Measurements from ENCODE around the gene VSNL1.

VSNL1 gene

GRCh38 chr2:17616405-17616804, 75.9 kb downstream of the VSNL1 start:
- Histone ChIP-seq H2AK5ac (ENCODE audit: low read length) (no peak overlapping the region), H3K9me3 (ENCODE audit: insufficient read depth, low read depth, low read length) (no peaks in the 10 kb centered on the region), H2BK120ac (ENCODE audit: insufficient read depth, low read length, poor library complexity) (no peak overlapping the region), H3K23ac (ENCODE audit: low read length) (no peak overlapping the region), H3K27me3 (ENCODE audit: insufficient read depth, low read length) (no peaks in the 10 kb centered on the region), H3K36me3 (ENCODE audit: control insufficient read depth in 1 of 2, insufficient read depth in 2 of 2, low read length in 2 of 2) (no peaks in the 10 kb centered on the region), H3K4me3 (ENCODE audit: low read depth, low read length) (no peak overlapping the region), H4K8ac (ENCODE audit: low read depth, low read length) (no peak overlapping the region), H3K4ac (ENCODE audit: low read depth, low read length) (no peak overlapping the region), H3K18ac (ENCODE audit: low read length) (no peak overlapping the region), H2BK5ac (ENCODE audit: low read depth, low read length, poor library complexity) (no peak overlapping the region), H3K27ac (ENCODE audit: low read depth, low read length) (no peak overlapping the region), H2BK12ac (ENCODE audit: low read length) (no peak overlapping the region), H2AFZ (ENCODE audit: insufficient read depth, low read length, poor library complexity) (no peak overlapping the region), H3K4me1 (ENCODE audit: control insufficient read depth in 1 of 2, insufficient read depth in 2 of 2, low read length in 2 of 2) (no peaks in the 10 kb centered on the region), H4K91ac (ENCODE audit: low read depth, low read length) (no peak overlapping the region), H3K14ac (ENCODE audit: low read length) (no peak overlapping the region), H3K79me1 (ENCODE audit: low read length) (no peaks in the 10 kb centered on the region), H3K9ac (ENCODE audit: low read length) (no peak overlapping the region), H3K4me2 (ENCODE audit: low read length) (no peak overlapping the region), H3K79me2 (ENCODE audit: control insufficient read depth, insufficient read depth, low read length, poor library complexity) (no peaks in the 10 kb centered on the region), H4K12ac (ENCODE audit: low read depth, low read length) (no peak overlapping the region)
- no peak for DNase-seq
- WGBS (ENCODE audit: extremely low coverage, insufficient coverage, insufficient read length) = no CpG with 5 or more reads among the region's 1 CpG

GRCh38 chr2:17617516-17617915, 77.0 kb downstream of the VSNL1 start:
- Histone ChIP-seq H2BK120ac (ENCODE audit: insufficient read depth, low read length, poor library complexity) (no peak overlapping the region), H4K91ac (ENCODE audit: low read depth, low read length) (no peak overlapping the region), H2BK5ac (ENCODE audit: low read depth, low read length, poor library complexity) (no peak overlapping the region), H4K8ac (ENCODE audit: low read depth, low read length) (no peak overlapping the region), H2AK5ac (ENCODE audit: low read length) (no peak overlapping the region), H3K36me3 (ENCODE audit: control insufficient read depth in 1 of 2, insufficient read depth in 2 of 2, low read length in 2 of 2) (no peaks in the 10 kb centered on the region), H2AFZ (ENCODE audit: insufficient read depth, low read length, poor library complexity) (no peak overlapping the region), H2BK12ac (ENCODE audit: low read length) (no peak overlapping the region), H3K27ac (ENCODE audit: low read depth, low read length) (no peak overlapping the region), H3K79me2 (ENCODE audit: control insufficient read depth, insufficient read depth, low read length, poor library complexity) (no peaks in the 10 kb centered on the region), H3K4me1 (ENCODE audit: control insufficient read depth in 1 of 2, insufficient read depth in 2 of 2, low read length in 2 of 2) (no peaks in the 10 kb centered on the region), H3K4me2 (ENCODE audit: low read length) (no peak overlapping the region), H4K12ac (ENCODE audit: low read depth, low read length) (no peak overlapping the region), H3K18ac (ENCODE audit: low read length) (no peak overlapping the region), H3K27me3 (ENCODE audit: insufficient read depth, low read length) (no peaks in the 10 kb centered on the region), H3K9me3 (ENCODE audit: insufficient read depth, low read depth, low read length) (no peaks in the 10 kb centered on the region), H3K23ac (ENCODE audit: low read length) (no peak overlapping the region), H3K79me1 (ENCODE audit: low read length) (no peaks in the 10 kb centered on the region), H3K4ac (ENCODE audit: low read depth, low read length) (no peak overlapping the region), H3K4me3 (ENCODE audit: low read depth, low read length) (no peak overlapping the region), H3K9ac (ENCODE audit: low read length) (no peak overlapping the region), H3K14ac (ENCODE audit: low read length) (no peak overlapping the region)
- WGBS (ENCODE audit: extremely low coverage, insufficient coverage, insufficient read length) = no CpG with 5 or more reads among the region's 5 CpGs
- DNase-seq = no peak

- H3K9ac ChIP-seq (ENCODE audit: low read length) = no peak overlapping the region
- no peaks in the 10 kb centered on the region for H3K9me3 ChIP-seq (ENCODE audit: insufficient read depth, low read depth, low read length)
- no peak overlapping the region for H2BK120ac ChIP-seq (ENCODE audit: insufficient read depth, low read length, poor library complexity)
- no peak overlapping the region for H3K4me3 ChIP-seq (ENCODE audit: low read depth, low read length)
- H3K4me2 ChIP-seq (ENCODE audit: low read length) = no peak overlapping the region
- no peak overlapping the region for H4K12ac ChIP-seq (ENCODE audit: low read depth, low read length)
- no peak overlapping the region for H3K18ac ChIP-seq (ENCODE audit: low read length)
- no peak overlapping the region for H3K14ac ChIP-seq (ENCODE audit: low read length)
- H3K4ac ChIP-seq (ENCODE audit: low read depth, low read length) = no peak overlapping the region
- no peak overlapping the region for H2AK5ac ChIP-seq (ENCODE audit: low read length)
- H3K27me3 ChIP-seq (ENCODE audit: insufficient read depth, low read length) = no peaks in the 10 kb centered on the region
- H3K23ac ChIP-seq (ENCODE audit: low read length) = no peak overlapping the region
- H2BK12ac ChIP-seq (ENCODE audit: low read length) = no peak overlapping the region
- H3K79me2 ChIP-seq (ENCODE audit: control insufficient read depth, insufficient read depth, low read length, poor library complexity) = no peaks in the 10 kb centered on the region
- no peak overlapping the region for H4K8ac ChIP-seq (ENCODE audit: low read depth, low read length)
- no peaks in the 10 kb centered on the region for H3K79me1 ChIP-seq (ENCODE audit: low read length)
- no peak overlapping the region for H2BK5ac ChIP-seq (ENCODE audit: low read depth, low read length, poor library complexity)
- DNase-seq = no peak
- no peaks in the 10 kb centered on the region for H3K36me3 ChIP-seq (ENCODE audit: control insufficient read depth in 1 of 2, insufficient read depth in 2 of 2, low read length in 2 of 2)
- no CpG with 5 or more reads among the region's 1 CpG for WGBS (ENCODE audit: extremely low coverage, insufficient coverage, insufficient read length)
- no peaks in the 10 kb centered on the region for H3K4me1 ChIP-seq (ENCODE audit: control insufficient read depth in 1 of 2, insufficient read depth in 2 of 2, low read length in 2 of 2)
- H2AFZ ChIP-seq (ENCODE audit: insufficient read depth, low read length, poor library complexity) = no peak overlapping the region
- no peak overlapping the region for H3K27ac ChIP-seq (ENCODE audit: low read depth, low read length)
- H4K91ac ChIP-seq (ENCODE audit: low read depth, low read length) = no peak overlapping the region
These were observed 77.5 kb downstream of the VSNL1 start for GRCh38 chr2:17617955-17618354.

DNA sequence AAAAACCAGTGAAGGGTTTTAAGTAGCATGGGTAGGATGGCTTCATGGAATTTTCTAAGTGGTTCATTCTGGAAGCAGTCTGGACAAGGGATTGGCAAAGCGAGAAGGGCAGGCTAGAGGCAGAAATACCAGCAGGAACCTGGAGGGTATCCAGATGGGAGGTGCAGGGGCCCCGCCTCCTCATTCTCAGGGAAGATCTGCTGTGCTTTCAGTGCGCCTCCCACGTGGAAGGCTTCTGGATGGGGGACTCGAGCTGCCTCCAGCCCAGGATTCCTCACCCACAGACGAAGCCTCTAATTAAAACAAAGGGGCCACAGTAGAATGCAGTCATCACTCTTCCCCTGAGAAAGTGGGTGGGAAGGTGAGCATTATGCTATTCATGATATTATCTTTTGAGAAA, 79.8 kb downstream of the VSNL1 start:
- Histone ChIP-seq H3K4me1 (ENCODE audit: control insufficient read depth in 1 of 2, insufficient read depth in 2 of 2, low read length in 2 of 2) (no peaks in the 10 kb centered on the region), H2BK120ac (ENCODE audit: insufficient read depth, low read length, poor library complexity) (no peak overlapping the region), H3K27ac (ENCODE audit: low read depth, low read length) (no peak overlapping the region), H2BK5ac (ENCODE audit: low read depth, low read length, poor library complexity) (no peak overlapping the region), H4K12ac (ENCODE audit: low read depth, low read length) (no peak overlapping the region), H3K4ac (ENCODE audit: low read depth, low read length) (no peak overlapping the region), H2BK12ac (ENCODE audit: low read length) (no peak overlapping the region), H2AK5ac (ENCODE audit: low read length) (no peak overlapping the region), H3K9me3 (ENCODE audit: insufficient read depth, low read depth, low read length) (no peaks in the 10 kb centered on the region), H3K4me3 (ENCODE audit: low read depth, low read length) (no peak overlapping the region), H3K23ac (ENCODE audit: low read length) (no peak overlapping the region), H3K36me3 (ENCODE audit: control insufficient read depth in 1 of 2, insufficient read depth in 2 of 2, low read length in 2 of 2) (no peaks in the 10 kb centered on the region), H3K18ac (ENCODE audit: low read length) (no peak overlapping the region), H3K79me2 (ENCODE audit: control insufficient read depth, insufficient read depth, low read length, poor library complexity) (no peaks in the 10 kb centered on the region), H3K9ac (ENCODE audit: low read length) (no peak overlapping the region), H3K14ac (ENCODE audit: low read length) (no peak overlapping the region), H3K27me3 (ENCODE audit: insufficient read depth, low read length) (no peaks in the 10 kb centered on the region), H4K91ac (ENCODE audit: low read depth, low read length) (no peak overlapping the region), H2AFZ (ENCODE audit: insufficient read depth, low read length, poor library complexity) (no peak overlapping the region), H3K79me1 (ENCODE audit: low read length) (no peaks in the 10 kb centered on the region), H4K8ac (ENCODE audit: low read depth, low read length) (no peak overlapping the region), H3K4me2 (ENCODE audit: low read length) (no peak overlapping the region)
- DNase-seq = no peak
- WGBS (ENCODE audit: extremely low coverage, insufficient coverage, insufficient read length) = no CpG with 5 or more reads among the region's 6 CpGs

- H3K9ac ChIP-seq (ENCODE audit: low read length) = no peak overlapping the region
- no peak overlapping the region for H3K18ac ChIP-seq (ENCODE audit: low read length)
- H3K36me3 ChIP-seq (ENCODE audit: control insufficient read depth in 1 of 2, insufficient read depth in 2 of 2, low read length in 2 of 2) = no peaks in the 10 kb centered on the region
- no peaks in the 10 kb centered on the region for H3K79me2 ChIP-seq (ENCODE audit: control insufficient read depth, insufficient read depth, low read length, poor library complexity)
- no peak overlapping the region for H3K27ac ChIP-seq (ENCODE audit: low read depth, low read length)
- no peaks in the 10 kb centered on the region for H3K79me1 ChIP-seq (ENCODE audit: low read length)
- no peak for DNase-seq
- no peaks in the 10 kb centered on the region for H3K9me3 ChIP-seq (ENCODE audit: insufficient read depth, low read depth, low read length)
- H4K12ac ChIP-seq (ENCODE audit: low read depth, low read length) = no peak overlapping the region
- no peak overlapping the region for H3K14ac ChIP-seq (ENCODE audit: low read length)
- no peak overlapping the region for H3K4ac ChIP-seq (ENCODE audit: low read depth, low read length)
- no peak overlapping the region for H3K4me3 ChIP-seq (ENCODE audit: low read depth, low read length)
- H3K4me1 ChIP-seq (ENCODE audit: control insufficient read depth in 1 of 2, insufficient read depth in 2 of 2, low read length in 2 of 2) = no peaks in the 10 kb centered on the region
- no peak overlapping the region for H2BK5ac ChIP-seq (ENCODE audit: low read depth, low read length, poor library complexity)
- H3K4me2 ChIP-seq (ENCODE audit: low read length) = no peak overlapping the region
- H2BK12ac ChIP-seq (ENCODE audit: low read length) = no peak overlapping the region
- H2AFZ ChIP-seq (ENCODE audit: insufficient read depth, low read length, poor library complexity) = no peak overlapping the region
- H3K27me3 ChIP-seq (ENCODE audit: insufficient read depth, low read length) = no peaks in the 10 kb centered on the region
- no peak overlapping the region for H2AK5ac ChIP-seq (ENCODE audit: low read length)
- no peak overlapping the region for H4K8ac ChIP-seq (ENCODE audit: low read depth, low read length)
- no peak overlapping the region for H4K91ac ChIP-seq (ENCODE audit: low read depth, low read length)
- H2BK120ac ChIP-seq (ENCODE audit: insufficient read depth, low read length, poor library complexity) = no peak overlapping the region
- no peak overlapping the region for H3K23ac ChIP-seq (ENCODE audit: low read length)
These were observed 80.3 kb downstream of the VSNL1 start for GRCh38 chr2:17620841-17621240.
